Measurements from ENCODE around the gene CORO2B.

GRCh38 chr15:68639926-68640600 lies 61.3 kb downstream of the CORO2B start:
- TF ChIP-seq, protein P1, sequence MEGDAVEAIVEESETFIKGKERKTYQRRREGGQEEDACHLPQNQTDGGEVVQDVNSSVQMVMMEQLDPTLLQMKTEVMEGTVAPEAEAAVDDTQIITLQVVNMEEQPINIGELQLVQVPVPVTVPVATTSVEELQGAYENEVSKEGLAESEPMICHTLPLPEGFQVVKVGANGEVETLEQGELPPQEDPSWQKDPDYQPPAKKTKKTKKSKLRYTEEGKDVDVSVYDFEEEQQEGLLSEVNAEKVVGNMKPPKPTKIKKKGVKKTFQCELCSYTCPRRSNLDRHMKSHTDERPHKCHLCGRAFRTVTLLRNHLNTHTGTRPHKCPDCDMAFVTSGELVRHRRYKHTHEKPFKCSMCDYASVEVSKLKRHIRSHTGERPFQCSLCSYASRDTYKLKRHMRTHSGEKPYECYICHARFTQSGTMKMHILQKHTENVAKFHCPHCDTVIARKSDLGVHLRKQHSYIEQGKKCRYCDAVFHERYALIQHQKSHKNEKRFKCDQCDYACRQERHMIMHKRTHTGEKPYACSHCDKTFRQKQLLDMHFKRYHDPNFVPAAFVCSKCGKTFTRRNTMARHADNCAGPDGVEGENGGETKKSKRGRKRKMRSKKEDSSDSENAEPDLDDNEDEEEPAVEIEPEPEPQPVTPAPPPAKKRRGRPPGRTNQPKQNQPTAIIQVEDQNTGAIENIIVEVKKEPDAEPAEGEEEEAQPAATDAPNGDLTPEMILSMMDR (IDR thresholded peaks at IDR 0.05): no peak
- TF ChIP-seq POLR2A (IDR thresholded peaks at IDR 0.05): no peak
